HG02678 (cell line): ENCODE measurements around the gene SPTBN5.
A peak's percentile ranks its signal among the peaks of the same experiment; 100 is the strongest.

Source experiments
- ATAC-seq: cut with Tn5 transposase; IDR thresholded peaks from one replicate; pipeline ENCODE4 v1.9.1; 2021; ENCODE audit warnings: mild to moderate bottlenecking, moderate library complexity; ENCODE audit not compliant: unreplicated experiment

SPTBN5 gene

DNA sequence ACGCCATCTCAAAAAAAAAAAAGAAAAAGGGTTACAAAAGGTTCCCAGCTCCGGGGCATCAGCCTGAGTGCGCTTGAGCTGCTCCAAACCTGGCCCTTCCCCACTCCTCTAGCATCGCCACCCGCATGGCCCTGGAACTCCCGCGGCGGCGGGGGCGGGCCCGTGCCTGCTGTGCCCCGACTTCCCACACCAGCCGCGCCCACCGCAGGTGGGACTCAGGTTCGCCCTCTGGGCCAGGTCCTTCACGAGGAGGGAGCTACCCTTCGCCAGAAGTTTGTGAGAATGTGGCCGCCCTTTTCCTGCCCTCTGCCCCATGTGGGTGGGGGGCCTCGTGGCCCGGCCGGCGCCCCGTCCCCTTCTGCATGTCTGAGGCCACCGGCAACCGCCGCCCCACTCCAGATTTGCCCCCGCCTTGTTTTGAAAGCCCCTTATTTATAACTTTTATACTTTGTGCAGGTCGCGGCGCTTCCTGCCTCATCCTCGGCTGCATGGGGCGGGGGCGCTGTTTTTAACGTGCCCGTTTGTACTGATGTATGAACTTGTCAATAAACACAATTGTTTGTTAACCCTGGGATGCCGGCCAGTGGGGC, 66.5 kb downstream of the SPTBN5 start:
- ATAC-seq, result peak; percentile 2

DNA sequence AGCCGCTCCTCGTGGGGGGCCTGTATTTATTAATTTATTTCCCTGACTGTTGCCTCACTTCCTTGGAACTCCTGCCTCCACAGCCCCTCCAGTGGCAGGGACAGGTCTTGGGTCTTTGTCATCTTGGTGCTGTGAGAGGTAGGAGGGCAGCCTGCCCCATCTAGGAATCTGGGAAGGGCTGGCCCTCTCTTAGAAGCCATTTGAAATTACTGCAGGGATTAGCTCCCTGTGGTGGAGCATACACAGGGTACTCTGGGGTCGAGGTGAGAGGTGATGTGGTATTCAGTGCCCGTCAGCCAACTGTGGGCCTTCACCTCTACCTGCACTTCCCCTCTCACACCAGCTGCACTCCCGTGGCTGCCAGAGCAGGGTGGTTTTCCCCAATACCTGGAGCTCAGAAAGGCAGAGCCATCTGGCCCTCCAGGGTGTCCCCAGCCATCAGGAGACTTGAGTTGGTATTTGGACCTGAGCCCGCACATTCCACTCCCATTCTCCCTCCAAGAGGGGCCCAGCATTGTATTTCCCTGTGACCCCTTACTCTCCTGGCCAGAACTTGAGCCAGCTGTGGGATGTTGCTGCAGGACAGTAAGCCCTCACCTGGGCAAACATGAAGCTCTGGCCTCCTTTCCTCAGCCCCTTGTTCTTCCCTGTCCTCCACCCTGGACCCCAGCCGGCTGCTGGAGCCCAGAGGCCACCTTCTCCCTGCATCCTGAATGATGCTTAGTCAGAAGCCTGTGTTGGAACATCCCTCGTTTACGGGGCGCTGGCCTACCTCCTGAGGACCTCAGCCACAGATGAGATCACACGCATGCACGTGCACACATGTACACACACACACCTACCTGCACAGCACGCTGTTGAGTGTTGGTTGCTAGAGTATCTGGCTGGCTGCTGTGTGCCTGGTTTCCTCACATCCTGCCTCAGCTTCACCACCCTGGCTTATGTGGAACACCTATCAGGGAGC, 68.0 kb downstream of the SPTBN5 start:
- ATAC-seq, result no peak

DNA sequence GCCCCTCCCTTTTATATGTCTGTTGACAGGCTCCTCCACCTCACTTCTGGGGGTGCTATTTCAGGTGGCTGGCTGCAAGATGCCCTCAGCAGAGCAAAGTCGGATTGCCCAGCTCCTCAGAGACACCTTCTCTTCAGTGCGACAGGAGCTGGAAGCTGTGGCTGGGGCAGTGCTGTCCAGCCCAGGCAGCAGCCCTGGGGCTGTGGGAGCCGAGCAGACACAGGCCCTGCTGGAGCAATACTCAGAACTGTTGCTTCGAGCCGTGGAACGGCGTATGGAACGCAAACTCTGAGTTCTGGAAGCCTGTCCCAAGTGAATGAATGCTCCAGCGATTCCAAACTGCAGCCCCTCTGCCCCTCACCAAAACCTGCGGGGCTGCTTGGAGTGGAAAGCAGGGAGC, 68.7 kb downstream of the SPTBN5 start:
- ATAC-seq, result no peak

DNA sequence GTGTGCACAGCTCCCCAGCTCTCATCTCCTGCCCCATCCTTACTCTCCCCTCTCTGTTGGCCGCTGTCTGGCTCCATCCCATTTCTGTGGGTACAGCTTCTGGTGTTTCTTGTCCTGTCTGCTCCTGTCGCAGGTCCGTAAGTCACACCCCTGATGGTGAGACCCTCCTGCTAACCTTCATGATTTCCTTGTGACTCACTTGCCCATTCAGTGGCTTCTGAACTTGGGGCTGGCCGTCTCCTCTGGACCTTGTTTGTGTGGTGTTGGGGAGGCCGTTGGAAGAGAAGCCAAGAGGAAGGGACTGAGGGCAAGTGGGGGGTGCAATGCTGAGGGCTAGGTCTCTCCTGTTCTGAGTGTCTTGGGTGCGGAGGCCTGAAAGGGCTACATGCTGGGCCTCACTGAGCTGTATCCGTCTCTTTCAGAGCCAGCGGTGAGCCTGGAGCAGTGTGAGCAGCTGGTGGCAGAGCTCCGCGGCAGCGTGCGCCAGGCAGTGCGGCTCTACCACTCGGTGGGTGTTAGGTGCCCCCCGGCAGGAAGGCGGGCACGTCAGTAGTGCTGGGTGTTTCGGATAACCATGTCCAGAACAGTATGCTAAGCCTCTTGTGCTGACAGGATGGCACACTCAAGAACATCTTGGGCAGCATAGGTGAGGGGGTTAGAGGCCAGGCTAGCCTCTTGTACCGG, 69.6 kb downstream of the SPTBN5 start:
- no peak for ATAC-seq

DNA sequence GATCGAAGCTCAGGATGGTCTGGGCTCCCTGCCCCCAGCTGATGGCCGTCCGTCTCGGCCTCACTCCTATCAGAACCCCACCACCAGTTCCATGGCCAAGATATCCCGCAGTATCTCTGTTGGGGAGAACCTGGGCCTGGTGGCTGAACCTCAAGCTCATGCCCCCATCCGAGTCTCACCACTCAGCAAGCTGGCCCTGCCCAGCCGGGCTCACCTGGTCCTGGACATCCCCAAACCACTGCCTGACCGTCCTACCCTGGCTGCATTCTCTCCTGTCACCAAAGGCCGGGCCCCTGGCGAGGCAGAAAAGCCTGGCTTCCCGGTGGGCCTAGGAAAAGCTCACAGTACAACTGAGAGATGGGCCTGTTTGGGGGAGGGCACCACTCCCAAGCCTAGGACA, 70.4 kb downstream of the SPTBN5 start:
- ATAC-seq, result no peak

DNA sequence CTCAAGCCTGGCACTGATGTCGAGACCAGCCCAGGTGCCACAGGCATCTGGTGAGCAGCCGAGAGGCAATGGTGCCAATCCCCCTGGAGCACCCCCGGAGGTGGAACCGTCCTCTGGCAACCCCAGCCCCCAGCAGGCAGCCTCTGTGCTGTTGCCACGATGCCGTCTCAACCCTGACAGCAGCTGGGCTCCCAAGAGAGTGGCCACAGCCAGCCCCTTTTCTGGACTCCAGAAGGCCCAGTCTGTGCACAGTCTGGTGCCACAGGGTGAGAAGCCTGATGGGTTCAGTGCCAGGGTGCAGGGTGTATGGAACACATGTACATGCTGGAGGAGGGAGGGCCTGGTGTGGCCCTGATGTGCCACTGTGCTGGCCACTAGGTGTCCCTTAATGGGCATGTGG, 70.9 kb downstream of the SPTBN5 start:
- no peak for ATAC-seq

DNA sequence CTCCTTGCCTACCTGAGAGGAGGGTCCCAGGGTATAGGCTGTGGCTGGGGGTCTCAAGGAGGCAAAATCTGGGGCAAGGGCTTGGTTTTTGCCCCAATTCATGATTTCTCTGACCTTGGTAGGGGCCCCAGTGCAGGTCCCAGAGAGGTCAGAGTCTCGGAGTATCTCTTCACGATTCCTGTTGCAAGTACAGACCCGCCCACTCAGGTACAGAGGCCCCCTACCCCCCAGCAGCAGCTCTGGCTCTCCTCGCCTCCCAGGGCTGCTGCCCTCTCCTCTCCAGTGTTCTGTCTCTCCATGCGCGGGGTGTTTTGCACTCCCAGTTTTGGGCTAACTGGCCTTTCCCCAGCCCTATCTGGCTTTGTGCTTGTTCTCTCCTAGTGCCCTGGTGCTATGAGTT, 71.4 kb downstream of the SPTBN5 start:
- no peak for ATAC-seq

DNA sequence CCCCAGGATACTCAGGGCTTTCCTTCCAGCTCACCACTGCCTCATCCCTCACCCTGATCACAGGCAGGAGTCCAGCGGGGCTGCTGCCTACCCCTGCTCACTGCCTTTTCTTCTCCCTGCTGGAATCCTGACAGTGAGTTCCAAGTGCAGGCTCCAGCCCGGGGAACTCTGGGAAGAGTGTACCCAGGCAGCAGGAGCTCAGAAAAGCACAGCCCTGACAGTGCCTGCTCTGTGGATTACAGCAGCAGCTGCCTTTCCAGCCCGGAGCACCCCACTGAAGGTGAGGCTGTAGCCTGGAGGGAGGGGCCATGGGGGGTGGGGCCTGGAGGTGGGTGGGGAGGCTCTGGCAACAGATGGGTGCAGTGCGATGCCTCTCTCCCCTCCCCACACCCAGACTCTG, 72.0 kb downstream of the SPTBN5 start:
- no peak for ATAC-seq

DNA sequence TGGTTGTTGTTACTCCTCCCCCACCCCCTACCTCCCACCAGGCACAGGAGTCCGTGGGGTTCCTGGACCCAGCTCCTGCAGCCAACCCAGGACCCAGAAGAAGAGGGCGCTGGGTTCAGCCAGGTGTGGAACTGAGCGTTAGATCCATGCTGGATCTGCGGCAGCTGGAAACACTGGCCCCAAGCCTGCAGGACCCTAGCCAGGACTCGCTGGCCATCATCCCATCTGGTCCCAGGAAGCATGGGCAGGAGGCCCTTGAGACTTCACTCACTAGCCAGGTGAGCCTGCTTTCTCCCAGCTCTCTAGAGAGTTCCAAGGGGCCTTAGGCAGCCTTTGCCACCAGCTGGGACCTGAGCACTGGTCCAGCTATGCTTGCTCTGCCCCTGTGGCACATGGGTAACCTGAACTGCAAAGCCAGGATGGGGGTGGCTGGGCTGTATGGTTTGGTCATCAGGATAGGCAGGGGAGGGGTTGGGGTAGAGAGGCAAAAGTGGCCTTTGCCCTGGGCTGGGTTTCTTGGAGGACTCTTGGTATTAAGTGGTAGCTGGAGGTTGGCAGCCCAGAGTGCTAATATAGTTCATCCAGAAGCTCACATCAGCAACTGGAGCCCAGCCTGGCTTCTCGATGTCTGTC, 72.9 kb downstream of the SPTBN5 start:
- no peak for ATAC-seq

DNA sequence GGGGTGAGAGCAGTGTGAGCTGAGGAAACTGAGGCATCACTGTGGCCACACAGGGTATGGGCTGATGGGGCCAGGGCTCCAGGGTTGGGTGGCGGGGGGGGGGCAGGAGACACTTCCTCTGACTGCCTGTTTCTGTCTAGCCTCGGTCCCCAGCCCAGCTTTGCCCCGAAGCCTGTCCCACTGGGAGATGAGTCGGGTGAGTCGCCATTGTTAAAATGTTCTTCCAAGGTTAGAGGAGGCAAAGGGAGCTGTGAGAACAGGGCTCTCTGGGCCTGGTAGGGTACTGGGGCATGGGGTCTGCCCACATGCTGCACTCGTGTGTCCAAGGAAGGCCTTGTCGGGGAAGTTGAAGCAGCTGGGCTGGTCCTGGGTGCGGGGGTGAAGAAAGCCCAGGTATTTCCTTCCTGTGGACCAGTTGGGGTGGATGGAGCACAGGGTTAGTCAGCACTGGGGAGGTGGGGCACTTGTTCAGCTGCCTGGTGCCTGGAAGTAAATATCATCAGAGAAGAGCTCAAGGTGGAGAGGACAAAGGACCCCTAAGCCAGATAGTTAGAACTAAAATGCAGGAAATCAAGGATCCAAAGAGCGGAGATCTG, 74.3 kb downstream of the SPTBN5 start:
- ATAC-seq, result no peak

DNA sequence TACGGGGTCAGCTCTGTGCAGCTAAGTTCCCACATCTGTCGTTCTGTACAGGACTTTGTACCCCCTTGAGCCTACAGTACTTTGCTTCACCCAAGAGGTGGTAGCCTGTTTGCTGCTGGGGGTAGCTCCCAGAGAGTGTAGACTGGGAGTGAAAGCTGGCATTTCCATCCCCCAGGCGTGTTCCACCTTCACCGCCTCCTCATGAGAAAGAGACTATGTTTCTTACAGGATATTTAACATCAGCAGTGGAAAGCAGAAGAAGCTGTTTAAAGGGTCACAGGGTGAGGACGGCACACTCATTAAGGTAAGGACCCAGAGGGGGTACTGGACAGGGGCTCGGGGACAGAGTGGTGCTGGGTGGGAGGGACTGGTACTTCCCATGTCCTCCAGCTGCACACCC, 76.1 kb downstream of the SPTBN5 start:
- ATAC-seq, result no peak

DNA sequence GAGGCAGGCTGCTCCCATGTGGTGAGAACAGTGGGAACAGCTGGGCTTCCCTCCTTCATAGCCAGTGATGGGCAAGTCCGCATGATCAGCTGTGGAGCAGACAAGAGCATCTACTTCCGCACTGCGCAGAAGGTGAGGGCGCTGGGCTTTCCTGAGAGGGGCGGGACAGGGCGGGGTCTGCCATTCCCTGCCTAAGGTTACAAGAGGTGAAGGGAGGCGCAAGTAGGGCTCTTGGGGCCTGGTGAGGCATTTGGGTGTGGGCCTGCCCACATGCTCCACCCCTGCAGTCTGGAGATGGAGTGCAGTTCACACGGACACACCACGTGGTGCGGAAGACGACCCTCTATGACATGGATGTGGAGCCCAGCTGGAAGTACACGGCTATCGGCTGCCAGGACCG, 76.5 kb downstream of the SPTBN5 start:
- no peak for ATAC-seq

DNA sequence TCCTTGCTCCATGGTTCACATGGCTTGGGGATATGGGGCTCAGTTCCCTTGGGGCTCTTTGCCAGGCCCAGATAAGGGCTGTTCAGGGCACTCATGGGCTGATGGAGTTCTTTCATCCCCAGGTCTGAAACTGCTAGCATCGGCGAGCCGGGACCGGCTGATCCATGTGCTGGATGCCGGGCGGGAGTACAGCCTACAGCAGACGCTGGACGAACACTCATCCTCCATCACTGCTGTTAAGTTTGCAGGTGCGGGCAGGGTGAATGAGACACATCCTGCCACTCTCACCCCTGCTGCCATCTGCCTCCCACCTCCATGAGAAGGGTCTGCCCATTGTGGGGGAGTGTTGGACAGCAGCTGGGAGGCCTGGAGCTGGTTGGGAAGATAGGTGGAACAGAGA, 77.1 kb downstream of the SPTBN5 start:
- no peak for ATAC-seq

DNA sequence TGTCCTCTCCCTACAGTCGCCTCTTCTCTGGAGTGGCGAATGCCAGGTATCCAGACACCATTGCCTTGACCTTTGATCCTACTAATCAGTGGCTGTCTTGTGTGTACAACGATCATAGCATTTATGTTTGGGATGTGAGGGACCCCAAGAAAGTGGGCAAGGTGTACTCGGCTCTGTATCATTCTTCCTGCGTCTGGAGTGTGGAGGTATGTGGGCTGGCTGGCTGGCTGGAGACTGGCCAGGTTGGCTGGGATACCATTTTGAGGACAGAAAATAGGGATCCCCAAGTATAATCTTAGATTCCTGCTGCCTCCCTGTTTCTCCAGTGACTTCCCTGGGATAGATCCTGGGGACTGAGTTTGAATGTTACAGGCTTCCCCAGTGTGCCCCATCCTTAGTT, 79.3 kb downstream of the SPTBN5 start:
- no peak for ATAC-seq

DNA sequence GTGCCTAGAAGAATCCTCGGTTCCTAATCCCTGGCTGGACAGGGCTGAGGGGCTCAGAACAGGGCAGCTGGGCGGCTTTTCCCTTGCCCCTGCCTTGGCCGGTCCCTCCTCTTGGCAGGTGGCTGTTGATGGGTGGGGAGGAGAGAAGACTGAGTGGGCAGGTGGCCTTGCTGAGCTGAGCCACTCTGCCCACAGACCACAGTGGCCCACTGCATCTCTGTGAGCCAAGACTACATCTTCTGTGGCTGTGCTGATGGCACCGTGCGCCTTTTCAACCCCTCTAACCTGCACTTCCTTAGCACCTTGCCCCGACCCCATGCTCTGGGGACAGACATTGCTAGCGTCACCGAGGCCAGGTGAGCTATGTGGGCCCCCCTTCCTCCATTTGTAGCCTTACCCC, 80.4 kb downstream of the SPTBN5 start:
- no peak for ATAC-seq

DNA sequence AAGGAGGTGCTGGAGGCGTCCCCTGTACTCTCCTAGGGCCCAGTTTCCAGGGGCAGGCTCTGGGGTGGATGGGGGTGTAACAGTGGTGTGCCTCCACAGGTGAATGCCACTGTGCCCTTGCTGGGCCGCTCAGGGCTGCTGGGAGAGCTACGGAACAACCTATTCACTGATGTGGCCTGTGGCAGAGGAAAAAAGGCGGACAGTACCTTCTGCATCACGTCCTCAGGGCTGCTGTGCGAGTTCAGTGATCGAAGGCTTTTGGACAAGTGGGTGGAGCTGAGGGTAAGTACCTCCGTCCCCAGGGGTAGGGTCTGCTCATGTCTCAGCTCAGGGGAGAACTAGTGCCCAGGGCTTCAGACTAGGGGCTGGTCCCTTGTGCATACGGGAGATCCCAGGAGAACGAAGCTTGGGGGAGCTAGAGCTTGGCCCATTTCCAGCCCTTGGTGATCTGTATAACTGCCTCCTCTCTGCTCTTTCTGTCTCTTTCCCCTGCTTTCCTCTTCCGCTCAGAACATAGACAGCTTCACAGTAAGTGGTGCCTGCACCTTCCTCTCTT, 81.0 kb downstream of the SPTBN5 start:
- ATAC-seq, result no peak

DNA sequence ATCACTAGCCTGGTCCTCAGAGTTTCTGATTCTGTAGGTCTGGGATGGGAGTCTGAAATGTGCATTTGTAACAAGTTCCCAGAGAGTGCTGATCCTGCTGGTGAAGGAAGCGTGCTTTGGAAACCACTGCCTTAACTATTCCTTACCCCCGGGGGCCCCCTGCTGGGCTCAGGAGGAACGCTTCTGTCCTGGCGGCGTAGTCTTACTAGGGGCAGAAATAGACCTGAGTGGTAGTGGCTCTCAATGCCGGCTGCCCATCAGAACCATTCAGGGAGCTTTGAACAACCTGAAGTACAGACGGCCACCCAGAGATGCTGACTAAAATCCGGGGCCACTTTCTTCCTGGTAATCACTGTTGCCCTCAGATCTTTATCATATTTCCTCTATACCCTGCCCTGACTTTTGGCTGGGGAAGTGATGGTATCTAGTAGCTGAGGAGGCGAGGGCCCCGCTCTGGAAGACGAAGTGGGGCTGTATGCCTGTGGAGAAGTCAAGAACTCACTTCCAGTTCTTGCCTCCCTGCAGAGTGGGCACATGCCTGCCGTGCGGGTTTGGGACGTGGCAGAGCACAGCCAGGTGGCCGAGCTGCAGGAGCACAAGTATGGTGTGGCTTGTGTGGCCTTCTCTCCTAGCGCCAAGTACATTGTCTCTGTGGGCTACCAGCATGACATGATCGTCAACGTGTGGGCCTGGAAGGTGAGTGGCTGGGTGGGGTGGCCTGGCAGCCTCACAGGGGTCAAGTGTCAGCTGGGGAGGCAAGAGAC, 82.2 kb downstream of the SPTBN5 start:
- ATAC-seq, result no peak

DNA sequence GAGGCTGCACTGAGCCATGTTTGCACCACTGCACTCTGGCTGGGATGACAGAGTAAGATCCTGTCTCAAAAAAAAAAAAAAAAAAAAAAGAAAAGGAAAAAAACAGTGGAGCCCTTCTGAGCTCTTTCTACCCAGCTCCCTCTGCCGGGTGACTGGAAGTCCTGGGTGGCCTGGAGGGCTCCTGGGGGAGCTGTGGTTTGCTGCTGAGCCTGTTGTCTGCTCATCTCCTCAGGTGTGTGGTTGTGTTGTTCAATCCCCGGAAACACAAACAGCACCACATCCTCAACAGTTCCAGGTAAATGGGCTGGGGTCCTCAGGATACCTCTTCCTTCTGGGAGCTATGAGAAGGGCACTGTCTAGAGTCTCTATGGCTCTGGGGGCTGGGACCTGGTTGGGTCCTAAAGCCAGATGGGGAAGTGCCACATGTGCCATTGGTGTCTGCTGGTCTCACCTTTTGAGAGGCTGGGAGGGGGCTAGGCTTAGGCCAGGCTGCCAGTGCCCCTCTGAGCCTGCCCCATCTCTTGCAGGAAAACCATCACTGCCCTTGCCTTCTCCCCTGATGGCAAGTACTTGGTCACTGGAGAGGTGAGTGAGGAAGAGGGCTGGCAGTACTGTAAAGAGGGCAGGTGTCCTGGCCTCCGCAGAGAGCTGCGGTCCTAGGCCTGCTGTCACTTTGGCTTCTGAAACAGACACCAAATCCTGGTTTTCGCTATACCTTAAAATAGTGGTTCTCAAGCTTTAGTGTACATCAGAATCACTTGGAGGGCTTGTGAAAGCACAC, 83.0 kb downstream of the SPTBN5 start:
- no peak for ATAC-seq

DNA sequence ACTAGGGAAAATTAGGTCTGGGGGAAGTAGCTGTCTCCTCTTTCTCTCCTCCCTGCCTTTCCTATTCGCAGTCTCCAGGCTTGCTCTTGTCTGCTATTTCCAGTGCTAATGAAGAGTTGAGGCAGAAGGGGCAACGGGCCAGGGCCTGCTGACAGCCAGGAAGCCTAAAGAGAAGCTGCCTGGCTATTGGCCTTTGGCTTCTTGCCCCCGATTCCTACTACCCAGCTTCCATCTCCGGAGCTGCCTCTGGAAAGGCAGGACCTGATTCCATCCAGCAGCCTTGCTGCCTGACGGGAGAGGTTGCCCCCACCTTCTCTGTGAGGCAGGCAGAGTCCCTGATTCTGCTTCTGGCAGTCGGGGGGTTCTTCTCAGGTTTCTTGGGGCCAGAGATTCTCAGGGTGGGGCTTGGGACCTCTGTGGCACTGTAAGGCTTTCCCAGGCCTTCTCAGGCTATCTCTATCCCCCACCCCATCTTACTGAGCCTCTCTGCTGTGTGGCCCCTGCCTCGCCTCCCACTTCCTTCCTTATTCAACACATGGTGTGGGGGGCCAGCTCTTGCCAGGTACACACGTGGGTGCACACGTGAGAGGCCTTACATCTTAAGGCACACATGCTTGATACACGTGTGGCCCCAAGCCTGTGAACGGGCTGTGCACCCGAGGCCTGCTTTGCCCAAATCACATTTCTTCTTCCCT, 84.2 kb downstream of the SPTBN5 start:
- ATAC-seq, result no peak
